ENCODE measurements around the gene TSR3.

- TF ChIP-seq CTCF (IDR thresholded peaks at IDR 0.05) (no peak), POLR2A (IDR thresholded peaks at IDR 0.05) (no peak)
These were observed 49.5 kb upstream of the TSR3 start for GRCh38 chr16:1401061-1401757.

Data from adrenal gland (tissue), 5 donors.